Activated T-cell treated with anti-CD3 and anti-CD28 coated beads, Interleukin-2, amount 50 U/mL, for 1 hour (primary cell): ENCODE measurements around the gene CPSF4L.

Experiments
- DNase-seq: peaks from one replicate; pipeline ENCODE4 v3.0.0-alpha.2; 2020

The CPSF4L gene

GRCh38 chr17:73231395-73231794, 30.3 kb downstream of the CPSF4L start:
- no peak for DNase-seq

- DNase-seq: no peak
These were observed 31.6 kb downstream of the CPSF4L start for GRCh38 chr17:73230088-73230487.

- DNase-seq: no peak
These were observed 32.9 kb downstream of the CPSF4L start for GRCh38 chr17:73228748-73229236.

DNA sequence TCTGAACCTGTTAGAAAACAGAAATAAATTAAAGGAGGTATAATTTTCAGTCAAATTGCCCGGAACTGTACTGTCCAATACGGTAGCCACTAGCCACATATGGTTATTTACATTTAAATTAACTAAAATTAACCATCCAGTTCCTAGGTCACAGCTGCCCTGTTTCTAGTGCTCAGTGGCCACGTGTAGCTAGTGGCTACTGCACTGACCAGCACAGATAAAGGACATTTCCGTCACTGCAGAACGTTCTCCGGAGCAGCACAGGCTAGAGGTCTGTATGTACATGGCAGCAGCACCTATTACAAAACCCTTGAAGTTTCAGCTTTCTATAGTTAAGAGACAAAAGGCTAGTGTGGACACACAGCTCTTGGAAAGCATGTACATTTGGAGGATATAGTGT, 33.7 kb downstream of the CPSF4L start:
- no peak for DNase-seq

DNA sequence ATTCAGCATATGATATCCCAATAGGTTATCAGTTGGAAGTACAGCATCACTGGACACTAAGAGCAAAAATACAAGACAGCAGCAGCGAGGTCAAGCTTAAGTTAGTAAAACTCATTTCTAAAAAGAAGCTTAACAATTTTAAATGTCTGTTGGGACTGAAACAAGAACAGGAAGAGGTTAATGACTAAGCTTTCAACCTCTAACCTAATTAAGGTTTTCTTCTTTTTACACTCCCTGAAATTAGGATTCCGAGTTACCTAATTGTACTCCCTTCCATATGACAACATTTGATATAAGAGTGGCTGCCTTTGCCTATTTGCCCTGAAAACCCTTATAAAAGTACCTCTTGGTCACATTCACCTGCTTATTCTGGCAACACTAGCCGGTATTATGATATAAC, 34.3 kb downstream of the CPSF4L start:
- no peak for DNase-seq

- DNase-seq: no peak
These were observed 35.0 kb downstream of the CPSF4L start for GRCh38 chr17:73226556-73227172.

DNA sequence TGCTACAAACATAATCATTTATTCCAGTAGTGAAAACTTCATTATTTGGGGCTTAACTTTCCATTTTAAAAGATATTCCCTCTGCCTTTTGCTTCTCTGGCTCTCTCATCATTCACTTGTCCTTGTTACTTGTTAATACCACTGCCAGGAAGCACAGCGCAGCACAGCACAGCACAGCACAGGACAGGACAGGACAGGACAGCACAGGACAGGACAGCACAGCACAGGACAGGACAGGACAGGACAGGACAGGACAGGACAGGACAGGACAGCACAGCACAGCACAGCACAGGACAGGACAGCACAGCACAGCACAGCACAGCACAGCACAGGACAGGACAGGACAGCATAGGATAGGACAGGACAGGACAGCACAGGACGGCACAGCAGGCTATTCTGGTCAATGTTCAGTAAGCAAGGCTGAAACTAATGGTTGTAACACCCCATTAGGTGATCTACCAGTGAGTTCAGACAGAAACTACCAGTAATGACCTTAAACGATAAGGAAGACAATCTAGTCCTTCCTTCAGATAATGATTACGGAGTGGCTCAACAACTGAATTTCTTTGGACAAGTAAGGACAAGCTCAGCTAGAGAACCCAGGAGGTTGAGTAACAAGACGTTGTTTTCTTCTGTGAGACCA, 36.9 kb downstream of the CPSF4L start:
- no peak for DNase-seq

DNA sequence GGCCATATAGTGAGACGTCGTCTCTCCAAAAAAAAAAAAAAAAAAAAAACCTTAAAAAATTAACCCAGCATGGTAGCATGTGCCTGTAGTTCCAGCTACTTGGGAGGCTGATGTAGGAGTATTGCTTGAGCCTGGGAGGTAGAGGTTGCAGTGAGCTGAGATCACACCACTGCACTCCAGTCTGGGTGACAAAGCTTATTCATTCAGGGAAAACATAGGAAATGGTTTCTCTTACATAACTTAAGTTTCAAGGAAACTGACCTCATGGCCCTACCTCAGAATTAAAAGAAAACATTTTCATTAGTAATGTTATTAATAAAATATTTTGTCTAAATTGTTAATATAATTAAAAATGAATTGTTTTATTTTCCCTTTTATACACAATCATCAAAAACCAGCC, 37.4 kb downstream of the CPSF4L start:
- DNase-seq: no peak

DNA sequence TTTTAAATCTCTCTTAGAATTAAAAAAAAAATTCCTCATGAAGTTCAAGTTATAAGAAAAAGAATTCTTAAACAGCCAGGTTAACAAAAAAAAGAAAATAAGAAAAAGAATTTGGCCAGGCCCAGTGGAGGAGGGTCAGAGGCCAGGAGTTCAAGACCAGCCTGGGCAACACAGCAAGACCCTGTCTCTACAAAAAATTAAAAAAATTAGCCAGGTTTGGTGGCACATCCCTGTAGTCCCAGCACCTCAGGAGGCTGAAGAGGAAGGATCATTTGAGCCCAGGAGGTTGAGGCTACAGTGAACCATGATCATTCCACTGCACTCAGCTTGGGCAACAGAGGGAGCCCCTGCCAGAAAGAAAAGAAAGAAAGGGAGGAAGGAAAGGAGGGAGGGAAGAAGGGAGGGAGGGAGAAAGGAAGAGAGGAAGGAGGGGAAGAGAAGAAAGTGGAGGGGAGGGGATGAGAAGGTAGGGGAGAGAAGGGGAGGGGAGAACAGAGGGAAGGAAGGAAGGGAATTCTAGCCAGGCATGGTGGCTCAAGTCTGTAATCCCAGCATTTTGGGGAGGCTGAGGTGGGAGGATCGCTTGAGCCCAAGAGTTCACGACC, 38.0 kb downstream of the CPSF4L start:
- DNase-seq: no peak

- no peak for DNase-seq
These were observed 46.2 kb downstream of the CPSF4L start for GRCh38 chr17:73215447-73215846.

GRCh38 chr17:73214851-73215250, 46.8 kb downstream of the CPSF4L start:
- no peak for DNase-seq

- no peak for DNase-seq
These were observed 47.7 kb downstream of the CPSF4L start for GRCh38 chr17:73214008-73214407.

DNA sequence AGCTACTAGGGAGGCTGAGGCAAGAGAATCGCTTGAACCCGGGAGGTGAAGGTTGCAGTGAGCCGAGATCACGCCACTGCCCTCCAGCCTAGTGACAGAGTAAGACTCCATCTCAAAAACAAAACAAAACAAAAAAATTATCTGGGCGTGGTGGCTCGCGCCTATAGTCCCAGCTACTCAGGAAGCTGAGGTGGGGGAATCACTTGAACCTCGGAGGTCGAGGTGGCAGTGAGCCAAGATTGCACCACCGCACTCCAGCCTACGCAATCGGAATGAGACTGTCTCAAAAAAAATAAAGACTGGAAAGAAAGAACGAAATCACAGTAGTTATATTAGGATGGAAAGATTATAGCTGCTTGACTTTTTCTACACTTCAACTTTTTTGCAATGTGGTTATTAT, 49.9 kb downstream of the CPSF4L start:
- peak; percentile 75 for DNase-seq

DNA sequence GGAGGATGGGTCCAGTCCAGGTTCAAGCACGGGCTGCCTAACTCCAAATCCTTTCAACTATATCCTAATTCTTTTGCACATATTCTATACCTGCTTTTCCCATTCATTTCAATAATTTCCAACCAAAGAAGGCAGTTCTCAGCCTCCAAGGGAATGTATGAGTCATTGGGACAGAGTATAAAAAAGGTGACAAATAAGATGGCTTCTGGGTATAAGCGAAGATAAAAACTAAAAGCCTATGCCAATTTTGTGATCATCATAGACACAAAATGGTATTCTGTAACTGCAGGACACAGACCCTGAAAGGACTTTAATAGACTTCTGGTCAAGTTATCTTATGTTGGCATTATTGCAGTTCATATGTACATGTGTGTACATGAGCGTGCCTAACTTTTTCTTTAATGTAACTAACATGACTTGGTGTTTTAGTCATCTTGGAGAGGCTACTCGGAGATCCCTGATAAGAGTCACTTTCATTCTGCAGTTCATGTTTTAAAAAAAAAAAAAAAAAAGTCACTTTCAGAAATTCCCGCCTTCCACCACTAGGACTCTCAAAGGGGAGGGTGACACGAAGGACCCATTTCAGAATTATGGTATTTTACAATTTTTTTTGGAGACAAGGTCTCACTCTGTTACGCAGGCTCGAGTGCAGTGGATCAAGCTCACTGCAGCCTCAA, 51.5 kb downstream of the CPSF4L start:
- DNase-seq: no peak

DNA sequence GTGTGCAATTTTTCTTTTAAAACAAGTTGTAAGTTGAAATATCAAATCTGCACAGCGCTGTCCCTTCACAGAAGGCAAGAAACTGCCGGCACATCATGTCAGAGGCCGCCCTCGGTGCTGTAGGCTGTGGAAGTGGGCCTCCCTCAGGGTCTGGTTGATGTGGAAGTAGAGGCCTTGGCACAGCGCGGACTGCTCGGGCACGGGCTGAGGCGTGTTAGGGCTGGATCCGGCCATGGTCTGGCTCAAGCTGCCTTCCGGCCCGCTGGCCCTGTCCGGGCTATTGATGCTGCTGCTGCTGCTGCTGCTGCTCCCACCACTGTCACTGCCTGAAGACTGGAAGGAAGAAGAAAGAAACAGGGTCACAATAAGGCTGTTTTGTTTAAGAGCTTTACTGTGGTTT, 52.2 kb downstream of the CPSF4L start:
- no peak for DNase-seq

DNA sequence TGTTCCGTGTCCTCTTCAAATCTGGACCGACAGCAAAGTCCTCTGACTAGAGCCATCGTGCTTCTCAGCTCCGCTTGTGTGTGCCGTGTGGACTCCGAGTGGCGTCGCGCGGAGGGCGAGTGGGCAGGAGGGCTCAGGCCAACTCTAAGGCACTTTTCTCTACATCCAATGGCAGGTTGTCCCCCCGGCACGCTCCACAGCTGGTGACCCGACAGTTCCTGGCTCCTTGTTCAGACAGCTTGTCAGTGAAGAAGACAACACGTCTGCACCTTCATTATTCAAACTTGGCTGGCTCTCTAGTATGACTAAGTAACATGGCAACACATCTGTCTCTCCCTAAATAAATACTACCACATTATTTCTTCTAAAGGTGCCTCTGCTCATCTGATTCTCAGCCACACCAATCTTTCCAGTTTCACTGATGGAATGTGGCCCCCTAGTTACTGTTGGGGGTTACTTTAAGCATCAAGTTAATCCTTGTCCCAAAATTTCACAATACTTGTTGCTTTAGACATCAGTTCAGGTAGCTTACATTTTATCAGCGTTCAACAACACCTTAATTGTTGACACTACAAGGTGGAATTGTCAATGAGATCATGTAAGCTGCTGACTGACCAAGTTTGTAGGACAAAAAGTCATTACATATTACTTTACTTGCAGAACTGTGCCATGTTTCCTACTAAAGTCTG, 53.4 kb downstream of the CPSF4L start:
- DNase-seq: no peak

DNA sequence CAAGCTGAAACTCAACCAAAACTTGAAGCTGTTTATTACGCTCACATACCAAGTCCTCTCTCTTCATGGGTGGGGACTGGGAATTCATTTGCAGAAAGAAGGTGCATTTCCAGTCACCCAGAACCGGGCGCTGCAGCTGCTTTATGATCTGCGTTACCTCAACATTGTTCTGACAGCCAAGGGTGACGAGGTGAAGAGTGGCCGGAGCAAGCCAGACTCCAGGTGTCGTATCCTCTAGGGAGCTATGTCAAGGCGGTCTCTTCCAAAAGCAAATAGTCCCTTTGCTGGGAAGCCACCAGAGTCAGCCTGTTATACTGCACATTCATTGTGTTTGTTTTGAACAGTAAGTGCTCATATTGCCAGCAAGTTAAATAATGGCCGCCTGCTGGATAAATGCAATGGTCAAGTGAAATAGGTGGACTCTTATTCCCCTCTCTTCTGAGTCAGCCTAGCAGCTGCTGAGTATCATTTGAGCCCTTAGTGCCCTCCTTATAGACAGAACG, 56.2 kb downstream of the CPSF4L start:
- no peak for DNase-seq

GRCh38 chr17:73203788-73204479, 57.7 kb downstream of the CPSF4L start:
- DNase-seq: peak; percentile 43

- no peak for DNase-seq
These were observed 58.4 kb downstream of the CPSF4L start for GRCh38 chr17:73203135-73203787.

GRCh38 chr17:73201215-73202069, 60.2 kb downstream of the CPSF4L start:
- DNase-seq: no peak

GRCh38 chr17:73200476-73200875, 61.2 kb downstream of the CPSF4L start:
- no peak for DNase-seq
